ENCODE results near the gene KCNH1.

KCNH1 gene

GRCh38 chr1:210655511-210655910, 478.4 kb downstream of the KCNH1 start:
- TF ChIP-seq SP7 (tag by site-specific recombination; IDR thresholded peaks at IDR 0.05) (no peak), TCF7L2 (IDR thresholded peaks at IDR 0.05; ENCODE audit: borderline replicate concordance, low read depth, low read length) (no peak), FEZF1 (tag by site-specific recombination; IDR thresholded peaks at IDR 0.05) (no peak), ZNF701 (tag by site-specific recombination; IDR thresholded peaks at IDR 0.05) (no peak), ZNF48 (tag by site-specific recombination; IDR thresholded peaks at IDR 0.05) (no peak), ZNF768 (tag by site-specific recombination; IDR thresholded peaks at IDR 0.05) (no peak), ZSCAN18 (tag by site-specific recombination; IDR thresholded peaks at IDR 0.05) (no peak), ZNF350 (tag by site-specific recombination; IDR thresholded peaks at IDR 0.05) (no peak)
- TF ChIP-seq, protein P1, sequence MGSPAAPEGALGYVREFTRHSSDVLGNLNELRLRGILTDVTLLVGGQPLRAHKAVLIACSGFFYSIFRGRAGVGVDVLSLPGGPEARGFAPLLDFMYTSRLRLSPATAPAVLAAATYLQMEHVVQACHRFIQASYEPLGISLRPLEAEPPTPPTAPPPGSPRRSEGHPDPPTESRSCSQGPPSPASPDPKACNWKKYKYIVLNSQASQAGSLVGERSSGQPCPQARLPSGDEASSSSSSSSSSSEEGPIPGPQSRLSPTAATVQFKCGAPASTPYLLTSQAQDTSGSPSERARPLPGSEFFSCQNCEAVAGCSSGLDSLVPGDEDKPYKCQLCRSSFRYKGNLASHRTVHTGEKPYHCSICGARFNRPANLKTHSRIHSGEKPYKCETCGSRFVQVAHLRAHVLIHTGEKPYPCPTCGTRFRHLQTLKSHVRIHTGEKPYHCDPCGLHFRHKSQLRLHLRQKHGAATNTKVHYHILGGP (tag by site-specific recombination; IDR thresholded peaks at IDR 0.05): no peak
- H3K36me3 ChIP-seq (ENCODE audit: control insufficient read depth in 2 of 2, insufficient read depth in 1 of 2, low read length in 2 of 2): no peaks in the 10 kb centered on the region
- POLR2A ChIA-PET: no interaction called here
- CTCF ChIA-PET: interaction anchor here (0.7 kb wide), 2 partner anchors 10 to 39 kb away, joined by 3 read pairs; no protein-coding TSS in a partner anchor
- H3K4me3 ChIP-seq (ENCODE audit: low read depth, low read length): no peak overlapping the region
- H3K27ac ChIP-seq (ENCODE audit: extremely low read depth, low read depth, low read length): no peak overlapping the region
- no peaks in the 10 kb centered on the region for H3K4me1 ChIP-seq (ENCODE audit: control insufficient read depth, insufficient read depth, low read length)
- no peaks in the 10 kb centered on the region for H3K9me3 ChIP-seq (ENCODE audit: control insufficient read depth, insufficient read depth, low read depth, low read length)

DNA sequence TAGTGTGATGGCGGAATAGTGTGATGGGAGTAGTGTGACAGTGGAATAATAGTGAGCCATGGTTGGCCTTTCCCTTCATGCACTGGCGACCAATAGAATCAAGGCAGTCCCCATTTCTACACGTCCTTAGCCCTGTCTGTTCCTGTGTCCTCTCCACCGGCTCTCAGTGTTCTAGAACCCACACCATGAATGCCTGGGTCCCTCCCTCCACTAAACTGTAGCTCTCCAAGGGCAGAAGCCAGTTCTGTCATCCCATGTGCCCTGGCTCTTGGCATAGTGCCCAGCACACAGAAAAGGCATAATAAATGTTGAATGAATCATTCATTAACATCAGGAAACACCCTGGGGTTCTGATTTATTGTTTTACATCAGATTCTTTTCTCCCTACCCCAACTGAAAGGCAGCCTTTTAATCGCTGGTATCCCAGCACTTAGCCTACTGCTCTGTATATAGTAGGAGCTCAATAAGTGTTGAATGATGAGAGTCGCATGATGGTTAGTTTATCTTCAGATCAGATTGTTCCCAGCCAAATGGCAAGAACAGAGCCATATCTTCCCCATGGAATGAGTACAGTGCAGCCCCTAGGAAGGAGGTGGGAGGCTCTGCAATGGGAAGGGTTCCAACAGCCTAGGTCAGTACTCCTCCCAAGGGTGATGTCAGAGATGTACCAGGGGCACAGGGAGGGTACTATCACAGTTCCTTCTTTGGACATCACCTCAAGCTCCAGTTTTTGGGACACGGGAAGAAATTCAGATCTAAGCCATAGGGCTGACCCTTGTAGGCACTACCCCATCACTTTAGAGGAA, 479.6 kb downstream of the KCNH1 start:
- TF ChIP-seq, protein P2, sequence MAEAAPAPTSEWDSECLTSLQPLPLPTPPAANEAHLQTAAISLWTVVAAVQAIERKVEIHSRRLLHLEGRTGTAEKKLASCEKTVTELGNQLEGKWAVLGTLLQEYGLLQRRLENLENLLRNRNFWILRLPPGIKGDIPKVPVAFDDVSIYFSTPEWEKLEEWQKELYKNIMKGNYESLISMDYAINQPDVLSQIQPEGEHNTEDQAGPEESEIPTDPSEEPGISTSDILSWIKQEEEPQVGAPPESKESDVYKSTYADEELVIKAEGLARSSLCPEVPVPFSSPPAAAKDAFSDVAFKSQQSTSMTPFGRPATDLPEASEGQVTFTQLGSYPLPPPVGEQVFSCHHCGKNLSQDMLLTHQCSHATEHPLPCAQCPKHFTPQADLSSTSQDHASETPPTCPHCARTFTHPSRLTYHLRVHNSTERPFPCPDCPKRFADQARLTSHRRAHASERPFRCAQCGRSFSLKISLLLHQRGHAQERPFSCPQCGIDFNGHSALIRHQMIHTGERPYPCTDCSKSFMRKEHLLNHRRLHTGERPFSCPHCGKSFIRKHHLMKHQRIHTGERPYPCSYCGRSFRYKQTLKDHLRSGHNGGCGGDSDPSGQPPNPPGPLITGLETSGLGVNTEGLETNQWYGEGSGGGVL (tag by site-specific recombination; IDR thresholded peaks at IDR 0.05): peak; percentile 60
- TF ChIP-seq FEZF1 (tag by site-specific recombination; IDR thresholded peaks at IDR 0.05) (0 out of 2 replicates have a peak, but pooled peaks have one; percentile 15), ZNF792 (tag by site-specific recombination; IDR thresholded peaks at IDR 0.05) (peak; percentile 89), WT1 (tag by site-specific recombination; IDR thresholded peaks at IDR 0.05) (no peak), ZBTB17 (tag by site-specific recombination; IDR thresholded peaks at IDR 0.05) (0 out of 2 replicates have a peak, but pooled peaks have one; percentile 20)
- H3K9me3 ChIP-seq (ENCODE audit: control insufficient read depth, insufficient read depth, low read depth, low read length): no peaks in the 10 kb centered on the region
- no peaks in the 10 kb centered on the region for H3K4me1 ChIP-seq (ENCODE audit: control insufficient read depth, insufficient read depth, low read length)
- no peaks in the 10 kb centered on the region for H3K36me3 ChIP-seq (ENCODE audit: control insufficient read depth in 2 of 2, insufficient read depth in 1 of 2, low read length in 2 of 2)
- no peak overlapping the region for H3K27ac ChIP-seq (ENCODE audit: extremely low read depth, low read depth, low read length)
- ChIA-PET POLR2A (no interaction called here), CTCF (no interaction called here)
- no peak overlapping the region for H3K4me3 ChIP-seq (ENCODE audit: low read depth, low read length)

GRCh38 chr1:210653771-210654170, 480.2 kb downstream of the KCNH1 start:
- H3K4me3 ChIP-seq (ENCODE audit: low read depth, low read length): no peak overlapping the region
- no peaks in the 10 kb centered on the region for H3K4me1 ChIP-seq (ENCODE audit: control insufficient read depth, insufficient read depth, low read length)
- ChIA-PET POLR2A (no interaction called here), CTCF (no interaction called here)
- no peaks in the 10 kb centered on the region for H3K36me3 ChIP-seq (ENCODE audit: control insufficient read depth in 2 of 2, insufficient read depth in 1 of 2, low read length in 2 of 2)
- no peaks in the 10 kb centered on the region for H3K9me3 ChIP-seq (ENCODE audit: control insufficient read depth, insufficient read depth, low read depth, low read length)
- H3K27ac ChIP-seq (ENCODE audit: extremely low read depth, low read depth, low read length): no peak overlapping the region
- TF ChIP-seq ZBTB44 (tag by site-specific recombination; IDR thresholded peaks at IDR 0.05) (no peak), ZNF426 (tag by site-specific recombination; IDR thresholded peaks at IDR 0.05) (no peak), RBAK (tag by site-specific recombination; IDR thresholded peaks at IDR 0.05) (no peak), ZNF645 (tag by site-specific recombination; IDR thresholded peaks at IDR 0.05) (no peak), ZNF514 (tag by site-specific recombination; IDR thresholded peaks at IDR 0.05) (no peak), KLF9 (tag by site-specific recombination; IDR thresholded peaks at IDR 0.05; ENCODE audit: low read depth) (no peak)
- TF ChIP-seq, protein P3, sequence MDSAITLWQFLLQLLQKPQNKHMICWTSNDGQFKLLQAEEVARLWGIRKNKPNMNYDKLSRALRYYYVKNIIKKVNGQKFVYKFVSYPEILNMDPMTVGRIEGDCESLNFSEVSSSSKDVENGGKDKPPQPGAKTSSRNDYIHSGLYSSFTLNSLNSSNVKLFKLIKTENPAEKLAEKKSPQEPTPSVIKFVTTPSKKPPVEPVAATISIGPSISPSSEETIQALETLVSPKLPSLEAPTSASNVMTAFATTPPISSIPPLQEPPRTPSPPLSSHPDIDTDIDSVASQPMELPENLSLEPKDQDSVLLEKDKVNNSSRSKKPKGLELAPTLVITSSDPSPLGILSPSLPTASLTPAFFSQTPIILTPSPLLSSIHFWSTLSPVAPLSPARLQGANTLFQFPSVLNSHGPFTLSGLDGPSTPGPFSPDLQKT (IDR thresholded peaks at IDR 0.05; ENCODE audit: borderline replicate concordance, low read depth, low read length): no peak
- TF ChIP-seq, protein P4, sequence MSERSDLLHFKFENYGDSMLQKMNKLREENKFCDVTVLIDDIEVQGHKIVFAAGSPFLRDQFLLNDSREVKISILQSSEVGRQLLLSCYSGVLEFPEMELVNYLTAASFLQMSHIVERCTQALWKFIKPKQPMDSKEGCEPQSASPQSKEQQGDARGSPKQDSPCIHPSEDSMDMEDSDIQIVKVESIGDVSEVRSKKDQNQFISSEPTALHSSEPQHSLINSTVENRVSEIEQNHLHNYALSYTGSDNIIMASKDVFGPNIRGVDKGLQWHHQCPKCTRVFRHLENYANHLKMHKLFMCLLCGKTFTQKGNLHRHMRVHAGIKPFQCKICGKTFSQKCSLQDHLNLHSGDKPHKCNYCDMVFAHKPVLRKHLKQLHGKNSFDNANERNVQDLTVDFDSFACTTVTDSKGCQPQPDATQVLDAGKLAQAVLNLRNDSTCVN (tag by site-specific recombination; optimal IDR thresholded peaks at IDR 0.05): no peak

All from HEK293 (cell line).